CD14-positive monocyte (primary cell): ENCODE results near the gene KCNE1. TPM values are rescaled to one million over a fixed set of nuclear protein-coding genes. Genes with fewer than 3 reads are reported as not detected.

Source experiments
- DNase-seq, 3 donors: peaks; one replicate each; pipeline ENCODE4 v3.0.0-alpha.2; 2011 to 2022
- H2AFZ ChIP-seq: 2 replicates; pipeline ENCODE4 v1.6.0; 2012; ENCODE audit warnings: mild to moderate bottlenecking, low read depth, low read length, inconsistent platforms; ENCODE audit not compliant: insufficient read depth, poor library complexity, severe bottlenecking
- H3K27ac ChIP-seq, 2 donors: 1 replicate in 1 of 2; 2 replicates in 1 of 2; pipeline ENCODE4 v1.5.1; 2012 to 2013; ENCODE audit warnings: low read length in 2 of 2, control low read depth in 1 of 2, inconsistent platforms in 1 of 2, low read depth in 1 of 2, mild to moderate bottlenecking in 1 of 2
- H3K27me3 ChIP-seq, 2 donors: one replicate each; pipeline versions ENCODE4 v1.6.0 to v1.6.1; 2011 to 2013; ENCODE audit warnings: low read length in 2 of 2; ENCODE audit not compliant: control insufficient read depth in 2 of 2, insufficient read depth in 2 of 2
- H3K36me3 ChIP-seq, 2 donors: replicated peaks in 1 of 2; 1 replicate in 1 of 2; 2 replicates in 1 of 2; pipeline versions ENCODE4 v1.5.1 to v1.6.1; 2012 to 2013; ENCODE audit warnings: low read length in 2 of 2, control low read depth in 1 of 2, inconsistent platforms in 1 of 2, mild to moderate bottlenecking in 1 of 2; ENCODE audit not compliant: insufficient read depth in 2 of 2, control insufficient read depth in 1 of 2
- H3K4me1 ChIP-seq, 2 donors: 1 replicate in 1 of 2; 2 replicates in 1 of 2; pipeline versions ENCODE4 v1.5.1 to v1.6.1; 2012 to 2013; ENCODE audit warnings: low read length in 2 of 2, control low read depth in 1 of 2, inconsistent platforms in 1 of 2, mild to moderate bottlenecking in 1 of 2, moderate library complexity in 1 of 2; ENCODE audit not compliant: insufficient read depth in 2 of 2, control insufficient read depth in 1 of 2
- H3K4me2 ChIP-seq: replicated peaks from 2 replicates; pipeline ENCODE3; 2012; ENCODE audit warnings: low read length, moderate library complexity, mild to moderate bottlenecking; ENCODE audit not compliant: poor library complexity, severe bottlenecking; ENCODE audit errors: extremely low read depth
- H3K4me3 ChIP-seq, 3 experiments: fragments of 200-600 bp in 1 of 3; sonication (generic) in 1 of 3; replicated peaks in 1 of 3; 1 replicate in 2 of 3; 2 replicates in 1 of 3; pipeline ENCODE4 v1.5.1; 2011 to 2013; ENCODE audit warnings: low read length in 3 of 3, mild to moderate bottlenecking in 3 of 3, control low read depth in 2 of 3, low read depth in 2 of 3, inconsistent platforms in 1 of 3, moderate library complexity in 1 of 3
- H3K79me2 ChIP-seq: 2 replicates; pipeline ENCODE4 v1.6.0; 2012; ENCODE audit warnings: mild to moderate bottlenecking, control low read depth, inconsistent platforms, low read length, moderate library complexity; ENCODE audit not compliant: insufficient read depth
- H3K9ac ChIP-seq: 2 replicates; pipeline ENCODE4 v1.6.0; 2017; ENCODE audit warnings: low read length, mild to moderate bottlenecking; ENCODE audit not compliant: insufficient read depth, poor library complexity, severe bottlenecking
- H3K9me3 ChIP-seq, 2 donors: replicated peaks in 1 of 2; 1 replicate in 1 of 2; 2 replicates in 1 of 2; pipeline versions ENCODE4 v1.5.1 to v1.6.1; 2012 to 2013; ENCODE audit warnings: low read length in 2 of 2, control low read depth in 1 of 2; ENCODE audit not compliant: control insufficient read depth in 1 of 2, insufficient read depth in 1 of 2
- H4K20me1 ChIP-seq: 2 replicates; pipeline ENCODE4 v1.6.0; 2012; ENCODE audit warnings: mild to moderate bottlenecking, low read length, control low read depth, moderate library complexity; ENCODE audit not compliant: insufficient read depth
- H3K27ac Mint-ChIP-seq, 7 donors: one replicate each; pipeline ENCODE4 v1.8.0; 2020; ENCODE audit warnings: mild to moderate bottlenecking in 7 of 7, mixed read lengths in 7 of 7, moderate library complexity in 6 of 7, inconsistent platforms in 2 of 7
- H3K27me3 Mint-ChIP-seq, 3 donors: one replicate each; pipeline ENCODE4 v1.8.0; 2021 to 2022; ENCODE audit warnings: low read depth in 3 of 3, mild to moderate bottlenecking in 3 of 3, mixed read lengths in 3 of 3, moderate library complexity in 3 of 3, inconsistent platforms in 1 of 3
- H3K36me3 Mint-ChIP-seq, 2 donors: one replicate each; pipeline ENCODE4 v1.8.0; 2020; ENCODE audit warnings: mixed read lengths in 2 of 2, inconsistent platforms in 1 of 2, mild to moderate bottlenecking in 1 of 2
- H3K4me1 Mint-ChIP-seq: one replicate; pipeline ENCODE4 v1.8.0; 2020; ENCODE audit warnings: mild to moderate bottlenecking, mixed read lengths
- H3K4me3 Mint-ChIP-seq, 2 donors: one replicate each; pipeline ENCODE4 v1.8.0; 2020; ENCODE audit warnings: mild to moderate bottlenecking in 2 of 2, mixed read lengths in 2 of 2, moderate library complexity in 1 of 2
- H3K9me3 Mint-ChIP-seq, 7 donors: one replicate each; pipeline ENCODE4 v1.8.0; 2020 to 2022; ENCODE audit warnings: mixed read lengths in 7 of 7, mild to moderate bottlenecking in 6 of 7, moderate library complexity in 6 of 7, inconsistent platforms in 2 of 7
- CTCF ChIP-seq: fragments of 200-600 bp; IDR thresholded peaks from one replicate; pipeline ENCODE4 v1.8.0; 2022; ENCODE audit warnings: antibody characterized with exemption, mild to moderate bottlenecking
- WGBS: methylation state at CpG from one replicate; pipeline ENCODE4 v1.1.5; 2013; ENCODE audit warnings: missing lambda C conversion rate; ENCODE audit not compliant: insufficient coverage; 5-methylcytosine and 5-hydroxymethylcytosine counted together
- intact Hi-C, 2 donors: fragments of 100-400 bp; cut with micrococcal nuclease; formaldehyde crosslinking; loops; one replicate each; pipeline versions ENCODE4 v1.15.0 to v1.15.1; 2023
- polyA plus RNA-seq, 3 donors: library from polyadenylated mRNA; depleted of rRNA in 1 of 3; unstranded in 2 of 3; stranded (reverse) in 1 of 3; fragments of 300-500 nt in 2 of 3; fragments of >200 nt in 1 of 3; fragmentation: Illumina TruSeq in 2 of 3; gene quantifications; 1 replicate in 2 of 3; 2 replicates in 1 of 3; pipeline ENCODE4 v1.2.3, GENCODE V29; 2012 to 2021

Gene KCNE1
- polyA plus RNA-seq, 3 donors, result 1.5 to 15.9 (median 3.2) TPM

GRCh38 chr21:34520281-34520680 lies 8.3 kb upstream of the KCNE1 start:
- peaks cover 0 to 2% (median 0%) of the 10 kb centered on the region in 3 donors for H3K27me3 Mint-ChIP-seq
- peaks cover 68% of the 10 kb centered on the region for H3K4me1 Mint-ChIP-seq
- Histone ChIP-seq H3K27ac (peak overlapping the region; percentile 18 to 60), H3K4me1 (peaks cover 65 to 71% of the 10 kb centered on the region in 2 donors), H3K79me2 (peaks cover 19% of the 10 kb centered on the region), H3K4me3 (peak overlapping the region in 1 of 3 experiments; percentile 30), H3K9ac (no peak overlapping the region), H2AFZ (peak overlapping the region; percentile 24), H3K27me3 (no peaks in the 10 kb centered on the region), H3K36me3 (peaks cover 0 to 5% of the 10 kb centered on the region in 2 donors), H3K4me2 (peak overlapping the region; percentile 25), H4K20me1 (no peaks in the 10 kb centered on the region), H3K9me3 (no peaks in the 10 kb centered on the region)
- no peak for DNase-seq
- peak overlapping the region in 1 of 2 donors; percentile 69 for H3K4me3 Mint-ChIP-seq
- WGBS, result no CpG with 5 or more reads among the region's 6 CpGs
- peak overlapping the region in 6 of 7 donors; percentile 67 to 87 (median 82) for H3K27ac Mint-ChIP-seq
- no peak for TF ChIP-seq CTCF
- intact Hi-C loops, result no loop called here
- H3K9me3 Mint-ChIP-seq, result no peaks in the 10 kb centered on the region
- peaks cover 30 to 33% of the 10 kb centered on the region in 2 donors for H3K36me3 Mint-ChIP-seq

- 100% methylated on average over 1 of the region's 8 CpGs for WGBS
- no peak overlapping the region for H3K4me3 ChIP-seq
- no peak for DNase-seq
- no peak overlapping the region for H3K4me2 ChIP-seq
- no peaks in the 10 kb centered on the region for H3K27me3 ChIP-seq
- H3K79me2 ChIP-seq, result peaks cover 14% of the 10 kb centered on the region
- peaks cover 65 to 71% of the 10 kb centered on the region in 2 donors for H3K4me1 ChIP-seq
- H3K27me3 Mint-ChIP-seq, result peaks cover 0 to 2% (median 0%) of the 10 kb centered on the region in 3 donors
- no peaks in the 10 kb centered on the region for H4K20me1 ChIP-seq
- H3K27ac Mint-ChIP-seq, result peak overlapping the region in 5 of 7 donors; percentile 26 to 84 (median 67)
- H3K36me3 Mint-ChIP-seq, result peaks cover 25 to 34% of the 10 kb centered on the region in 2 donors
- H3K4me3 Mint-ChIP-seq, result no peak overlapping the region
- peaks cover 68% of the 10 kb centered on the region for H3K4me1 Mint-ChIP-seq
- peak overlapping the region in 1 of 2 donors; percentile 60 for H3K27ac ChIP-seq
- no peak for TF ChIP-seq CTCF
- intact Hi-C loops, result no loop called here
- peaks cover 0 to 5% of the 10 kb centered on the region in 2 donors for H3K36me3 ChIP-seq
- H3K9me3 ChIP-seq, result no peaks in the 10 kb centered on the region
- no peak overlapping the region for H2AFZ ChIP-seq
- H3K9me3 Mint-ChIP-seq, result no peaks in the 10 kb centered on the region
- no peak overlapping the region for H3K9ac ChIP-seq
Measured at GRCh38 chr21:34519694-34520093, 7.7 kb upstream of the KCNE1 start.
